ENCODE results near the gene NDRG2.

NDRG2 gene

GRCh38 chr14:20998139-20998538, 26.7 kb downstream of the NDRG2 start:
- Histone ChIP-seq H3K36me3 (ENCODE audit: control insufficient read depth in 2 of 2, insufficient read depth in 1 of 2, low read length in 2 of 2) (peaks cover 44 to 49% of the 10 kb centered on the region in 2 experiments), H3K4me3 (ENCODE audit: low read depth, low read length) (no peak overlapping the region), H3K4me1 (ENCODE audit: control insufficient read depth, insufficient read depth, low read length) (no peaks in the 10 kb centered on the region), H3K27ac (ENCODE audit: extremely low read depth, low read depth, low read length) (no peak overlapping the region), H3K9me3 (ENCODE audit: control insufficient read depth, insufficient read depth, low read depth, low read length) (no peaks in the 10 kb centered on the region)
- ChIA-PET POLR2A (interaction anchor here (0.6 to 1.2 kb wide), 2 partner anchors 73 to 344 kb away, joined by 3 to 5 read pairs; no protein-coding TSS in a partner anchor), CTCF (interaction anchor here (0.6 to 5.4 kb wide), 6 partner anchors 7 to 106 kb away, joined by 3 to 35 read pairs (median 5); no protein-coding TSS in a partner anchor)
- TF ChIP-seq SCRT2 (tag by site-specific recombination; IDR thresholded peaks at IDR 0.05) (peak; percentile 91), ZNF10 (tag by site-specific recombination; IDR thresholded peaks at IDR 0.05) (0 out of 2 replicates have a peak, but pooled peaks have one; percentile 18), REPIN1 (tag by site-specific recombination; IDR thresholded peaks at IDR 0.05; ENCODE audit: low read depth) (no peak), SCRT1 (tag by site-specific recombination; IDR thresholded peaks at IDR 0.05; ENCODE audit: borderline replicate concordance) (peak; percentile 70; the same call in 1 of the 2 replicates), ZFP69B (tag by site-specific recombination; IDR thresholded peaks at IDR 0.05) (no peak), ZNF580 (tag by site-specific recombination; IDR thresholded peaks at IDR 0.05) (no peak)

- Histone ChIP-seq H3K9me3 (ENCODE audit: control insufficient read depth, insufficient read depth, low read depth, low read length) (no peaks in the 10 kb centered on the region), H3K36me3 (ENCODE audit: control insufficient read depth in 2 of 2, insufficient read depth in 1 of 2, low read length in 2 of 2) (peaks cover 49 to 55% of the 10 kb centered on the region in 2 experiments), H3K4me3 (ENCODE audit: low read depth, low read length) (no peak overlapping the region), H3K27ac (ENCODE audit: extremely low read depth, low read depth, low read length) (no peak overlapping the region), H3K4me1 (ENCODE audit: control insufficient read depth, insufficient read depth, low read length) (no peaks in the 10 kb centered on the region)
- ChIA-PET POLR2A (interaction anchor here (1.0 kb wide), 1 partner anchor 27 kb away, joined by 3 read pairs; no protein-coding TSS in a partner anchor), CTCF (interaction anchor here (0.9 to 5.4 kb wide), 5 partner anchors 8 to 139 kb away, joined by 3 to 35 read pairs (median 5); no protein-coding TSS in a partner anchor)
- TF ChIP-seq PRDM2 (tag by site-specific recombination; IDR thresholded peaks at IDR 0.05; ENCODE audit: borderline replicate concordance) = no peak
- no peak for TF ChIP-seq MZF1 (tag by site-specific recombination; IDR thresholded peaks at IDR 0.05; ENCODE audit: borderline replicate concordance)
- no peak for TF ChIP-seq ZNF148 (tag by site-specific recombination; IDR thresholded peaks at IDR 0.05; ENCODE audit: borderline replicate concordance)
- TF ChIP-seq ZNF670 (tag by site-specific recombination; IDR thresholded peaks at IDR 0.05; ENCODE audit: low read depth) = no peak
- TF ChIP-seq ZNF335 (tag by site-specific recombination; conservative IDR thresholded peaks at IDR 0.05) = no peak
- TF ChIP-seq ZNF510 (tag by site-specific recombination; IDR thresholded peaks at IDR 0.05; ENCODE audit: insufficient replicate concordance) = no peak
- TF ChIP-seq ZNF610 (tag by site-specific recombination; IDR thresholded peaks at IDR 0.05; ENCODE audit: borderline replicate concordance) = no peak
- no peak for TF ChIP-seq ZNF707 (tag by site-specific recombination; IDR thresholded peaks at IDR 0.05)
- no peak for TF ChIP-seq KLF1 (tag by site-specific recombination; IDR thresholded peaks at IDR 0.05)
- TF ChIP-seq KLF17 (tag by site-specific recombination; IDR thresholded peaks at IDR 0.05) = no peak
- TF ChIP-seq INSM2 (tag by site-specific recombination; IDR thresholded peaks at IDR 0.05) = no peak
- no peak for TF ChIP-seq PRDM10 (tag by site-specific recombination; IDR thresholded peaks at IDR 0.05)
- TF ChIP-seq YY2 (tag by site-specific recombination; IDR thresholded peaks at IDR 0.05) = no peak
These were observed 27.3 kb downstream of the NDRG2 start for GRCh38 chr14:20997564-20997963.
